Body of pancreas (tissue), 4 donors: ENCODE measurements around the gene NOS3. TPM values are rescaled to one million over a fixed set of nuclear protein-coding genes. Genes with fewer than 3 reads are reported as not detected.
"Not testable (repeated sequence)": the region's sequence is repeated elsewhere in the genome, so short reads cannot be mapped to it uniquely, and the experiment has no call there.

Source experiments
- ATAC-seq: fragments of 150-250 bp; one replicate; pipeline ENCODE4 v1.9.1; 2016
- DNase-seq, 4 donors: peaks; one replicate each; pipeline ENCODE4 v3.0.0-alpha.2; 2019
- H3K27ac ChIP-seq, 4 donors: fragments of 200-600 bp; sonication (generic); 1 replicate in 3 of 4; 2 replicates in 1 of 4; pipeline versions ENCODE4 v1.5.1 to v1.6.1; 2016 to 2019; ENCODE audit warnings: mild to moderate bottlenecking in 1 of 4, mixed read lengths in 1 of 4, moderate library complexity in 1 of 4
- H3K27me3 ChIP-seq, 2 donors: fragments of 200-600 bp; sonication (generic); one replicate each; pipeline ENCODE4 v1.6.0; 2016; ENCODE audit warnings: mild to moderate bottlenecking in 1 of 2
- H3K36me3 ChIP-seq, 2 donors: fragments of 200-600 bp; sonication (generic); replicated peaks in 1 of 2; 2 replicates each; pipeline ENCODE4 v1.5.1; 2016; ENCODE audit warnings: low read depth in 2 of 2; ENCODE audit not compliant: insufficient read depth in 1 of 2
- H3K4me1 ChIP-seq: fragments of 200-600 bp; sonication (generic); one replicate; pipeline ENCODE4 v1.6.0; 2016
- H3K4me3 ChIP-seq, 2 donors: fragments of 200-600 bp; sonication (generic); 1 replicate in 1 of 2; 2 replicates in 1 of 2; pipeline ENCODE4 v1.5.1; 2016 to 2019
- H3K9me3 ChIP-seq, 3 donors: fragments of 200-600 bp; sonication (generic); 1 replicate in 2 of 3; 2 replicates in 1 of 3; pipeline ENCODE4 v1.5.1; 2016
- POLR2A ChIP-seq, 3 donors: fragments of 450-650 bp; IDR thresholded peaks; one replicate each; pipeline ENCODE4 v1.6.1; 2016; ENCODE audit warnings: antibody characterized with exemption in 3 of 3, mild to moderate bottlenecking in 2 of 3
- WGBS, 2 donors: methylation state at CpG; one replicate each; pipeline ENCODE4 v1.1.5; 2017; 5-methylcytosine and 5-hydroxymethylcytosine counted together
- intact Hi-C: fragments of 100-400 bp; cut with DNase I; formaldehyde crosslinking; loops from one replicate; pipeline ENCODE4 v1.15.1; 2023
- total RNA-seq, 2 donors: library from RNA; depleted of rRNA; stranded (reverse); fragments of >200 nt; gene quantifications; one replicate each; pipeline ENCODE4 v1.1.0, GENCODE V29; 2016
- TF ChIP-seq, protein P1 (sequence below), 7 experiments: fragments of 450-650 bp in 4 of 7; fragments of 200-600 bp in 3 of 7; sonication (generic) in 3 of 7; IDR thresholded peaks; one replicate each; pipeline ENCODE4 v1.5.1; 2016 to 2019; ENCODE audit warnings: antibody characterized with exemption in 7 of 7

Gene NOS3
- total RNA-seq, 2 donors from 2014 or later, result 4.9 to 7.6 TPM

DNA sequence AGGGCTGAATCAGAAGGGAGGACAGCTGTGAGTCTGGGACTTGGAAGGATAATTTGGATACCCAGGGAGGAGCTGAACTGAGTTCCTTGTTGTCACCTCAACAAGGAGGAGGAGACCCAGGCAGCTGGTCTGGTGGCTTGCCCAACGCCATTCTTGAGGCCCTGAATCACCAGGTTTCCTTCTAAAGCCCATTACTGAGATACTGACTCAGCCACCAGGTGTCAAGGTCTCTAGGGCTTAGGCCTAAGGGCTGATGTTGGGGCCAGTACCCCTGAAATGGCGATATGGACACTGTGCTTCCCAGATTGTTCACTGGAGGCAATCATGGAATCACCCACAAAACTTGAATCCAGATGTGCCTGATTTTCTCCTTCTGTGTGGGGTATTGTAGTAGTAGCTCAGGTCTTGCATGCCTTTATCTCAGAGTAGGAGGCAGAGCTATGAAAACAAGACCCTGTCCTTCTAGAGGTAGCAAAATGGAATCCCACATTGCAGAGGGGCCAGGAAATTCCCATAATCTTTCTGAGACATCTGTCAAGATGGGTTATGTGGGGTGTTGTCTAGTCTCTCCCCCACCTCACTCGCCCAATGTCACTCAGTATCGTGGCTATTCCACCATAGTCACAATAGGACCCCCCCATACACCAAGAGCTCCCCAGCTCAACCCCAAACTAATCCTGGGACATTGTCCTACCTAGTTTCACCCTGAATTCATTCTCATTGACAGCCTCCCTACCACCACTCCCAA lies 35.3 kb downstream of the NOS3 start:
- H3K9me3 ChIP-seq, result no peaks in the 10 kb centered on the region
- H3K27ac ChIP-seq, result no peak overlapping the region
- no peak for TF ChIP-seq POLR2A (IDR thresholded peaks at IDR 0.05)
- TF ChIP-seq, protein P1, sequence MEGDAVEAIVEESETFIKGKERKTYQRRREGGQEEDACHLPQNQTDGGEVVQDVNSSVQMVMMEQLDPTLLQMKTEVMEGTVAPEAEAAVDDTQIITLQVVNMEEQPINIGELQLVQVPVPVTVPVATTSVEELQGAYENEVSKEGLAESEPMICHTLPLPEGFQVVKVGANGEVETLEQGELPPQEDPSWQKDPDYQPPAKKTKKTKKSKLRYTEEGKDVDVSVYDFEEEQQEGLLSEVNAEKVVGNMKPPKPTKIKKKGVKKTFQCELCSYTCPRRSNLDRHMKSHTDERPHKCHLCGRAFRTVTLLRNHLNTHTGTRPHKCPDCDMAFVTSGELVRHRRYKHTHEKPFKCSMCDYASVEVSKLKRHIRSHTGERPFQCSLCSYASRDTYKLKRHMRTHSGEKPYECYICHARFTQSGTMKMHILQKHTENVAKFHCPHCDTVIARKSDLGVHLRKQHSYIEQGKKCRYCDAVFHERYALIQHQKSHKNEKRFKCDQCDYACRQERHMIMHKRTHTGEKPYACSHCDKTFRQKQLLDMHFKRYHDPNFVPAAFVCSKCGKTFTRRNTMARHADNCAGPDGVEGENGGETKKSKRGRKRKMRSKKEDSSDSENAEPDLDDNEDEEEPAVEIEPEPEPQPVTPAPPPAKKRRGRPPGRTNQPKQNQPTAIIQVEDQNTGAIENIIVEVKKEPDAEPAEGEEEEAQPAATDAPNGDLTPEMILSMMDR (IDR thresholded peaks at IDR 0.05), result no peak
- peaks cover 5% of the 10 kb centered on the region for H3K4me1 ChIP-seq
- WGBS, 2 donors, result 79 to 85% methylated on average over 3 to 4 of the region's 4 CpGs
- DNase-seq, result no peak
- no peaks in the 10 kb centered on the region for H3K36me3 ChIP-seq
- H3K27me3 ChIP-seq, result no peaks in the 10 kb centered on the region
- intact Hi-C loops, result no loop called here
- H3K4me3 ChIP-seq, result no peak overlapping the region
- ATAC-seq, result no peak

DNA sequence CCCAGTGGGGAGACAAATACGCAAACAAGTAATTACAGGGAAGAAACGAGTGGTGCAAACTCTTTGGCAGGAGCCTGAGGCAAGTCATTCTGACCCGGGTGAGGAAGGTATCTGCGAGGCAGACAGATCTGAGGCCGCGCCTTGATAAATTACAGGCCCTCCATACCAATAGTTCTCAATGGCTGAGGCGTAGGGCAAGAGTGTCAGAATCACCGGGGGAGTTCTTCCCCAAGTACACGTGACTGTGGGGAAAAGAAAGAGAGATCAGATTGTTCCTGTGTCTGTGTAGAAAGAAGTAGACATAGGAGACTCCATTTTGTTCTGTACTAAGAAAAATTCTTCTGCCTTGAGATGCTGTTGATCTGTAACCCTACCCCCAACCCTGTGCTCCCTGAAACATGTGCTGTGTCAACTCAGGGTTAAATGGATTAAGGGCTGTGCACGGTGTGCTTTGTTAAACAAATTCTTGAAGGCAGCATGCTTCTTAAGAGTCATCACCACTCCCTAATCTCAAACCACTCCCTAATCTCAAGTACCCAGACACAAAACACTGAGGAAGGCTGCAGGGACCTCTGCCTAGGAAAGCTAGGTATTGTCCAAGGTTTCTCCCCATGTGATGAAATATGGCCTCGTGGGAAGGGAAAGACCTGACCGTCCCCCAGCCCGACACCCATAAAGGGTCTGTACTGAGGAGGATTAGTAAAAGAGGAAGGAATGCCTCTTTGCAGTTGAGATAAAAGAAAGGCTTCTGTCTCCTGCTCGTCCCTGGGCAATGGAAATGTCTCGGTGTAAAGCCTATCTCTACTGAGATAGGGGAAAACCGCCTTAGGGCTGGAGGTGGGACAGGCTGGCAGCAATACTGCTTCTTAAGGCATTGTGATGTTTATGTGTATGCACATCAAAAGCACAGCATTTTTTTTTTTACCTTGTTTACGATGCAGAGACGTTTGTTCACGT lies 36.2 kb downstream of the NOS3 start:
- H3K27ac ChIP-seq, result peak overlapping the region in 2 of 4 donors; percentile 84 to 89
- DNase-seq, H3K4me3 ChIP-seq, intact Hi-C loops, ATAC-seq, H3K4me1 ChIP-seq, H3K9me3 ChIP-seq, H3K36me3 ChIP-seq, H3K27me3 ChIP-seq: not testable (repeated sequence)
- WGBS, 2 donors, result 46% methylated on average over 19 of the region's 19 CpGs

DNA sequence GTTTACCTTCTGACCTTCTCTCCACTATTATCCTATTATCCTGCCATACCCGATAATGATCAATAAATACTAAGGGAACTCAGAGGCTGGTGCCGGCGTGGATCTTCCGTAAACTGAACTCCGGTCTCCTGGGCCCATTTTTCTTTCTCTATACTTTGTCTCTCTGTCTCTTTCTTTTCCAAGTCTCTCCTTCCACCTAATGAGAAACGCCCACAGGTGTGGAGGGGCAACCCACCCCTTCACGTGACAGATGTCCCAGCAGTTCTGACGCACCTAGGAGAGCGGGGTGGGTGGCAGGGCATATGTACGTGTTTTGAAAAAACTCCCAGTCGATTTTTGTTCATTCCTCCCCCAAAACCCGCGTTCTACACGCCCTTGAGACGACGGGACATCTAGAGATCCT lies 36.9 kb downstream of the NOS3 start:
- DNase-seq, H3K9me3 ChIP-seq, intact Hi-C loops, H3K4me1 ChIP-seq, H3K27me3 ChIP-seq, ATAC-seq, H3K36me3 ChIP-seq: not testable (repeated sequence)
- 6 to 7% methylated on average over 16 of the region's 16 CpGs for WGBS, 2 donors
- H3K4me3 ChIP-seq, result peak overlapping the region in 1 of 2 donors; percentile 9
- peak overlapping the region; percentile 50 to 89 (median 78) for H3K27ac ChIP-seq

DNA sequence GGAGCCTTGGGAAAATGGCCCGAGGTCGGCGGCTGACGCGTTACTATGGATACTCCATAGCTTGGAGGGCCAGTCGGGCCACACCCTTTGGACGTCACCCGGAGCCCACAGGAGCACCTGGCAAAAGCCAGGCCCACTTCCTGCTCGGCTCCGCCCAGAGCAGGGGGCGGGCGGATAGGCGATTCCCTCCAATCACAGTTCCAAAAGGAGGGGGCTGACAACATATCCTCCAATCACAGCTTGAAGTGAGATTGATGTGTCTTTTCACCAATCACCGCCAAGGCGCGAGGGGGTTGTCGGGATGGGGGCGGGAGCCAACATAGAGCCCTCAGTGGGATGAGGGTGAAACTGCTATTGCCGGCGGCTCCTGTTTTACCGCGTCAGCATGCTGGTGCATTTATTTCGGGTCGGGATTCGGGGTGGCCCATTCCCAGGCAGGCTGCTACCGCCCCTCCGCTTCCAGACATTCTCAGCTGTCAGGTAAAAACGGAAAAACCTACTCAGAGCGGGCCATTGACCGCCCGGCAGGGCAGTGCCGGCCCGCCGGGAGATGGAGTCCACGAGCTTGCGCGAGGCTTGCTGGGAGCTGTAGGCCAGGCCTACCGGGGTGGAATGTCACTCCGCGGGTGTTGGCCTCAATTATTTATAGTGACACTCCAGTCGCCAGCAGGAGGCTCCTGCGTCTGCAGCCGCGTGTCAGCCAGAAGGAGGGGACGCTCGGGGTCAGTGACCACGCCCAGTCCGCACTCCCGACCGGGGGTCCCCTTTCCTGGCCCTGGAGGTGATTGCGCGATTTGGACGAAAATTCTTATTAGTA lies 37.5 kb downstream of the NOS3 start, which contains the start of gene ABCB8:
ABCB8 (plus strand) TSS at position 320 of the 817 bp plus-strand sequence; CDS start at position 386, 66 bp downstream.
- H3K9me3 ChIP-seq, result no peaks in the 10 kb centered on the region
- intact Hi-C loops, result no loop called here
- no peaks in the 10 kb centered on the region for H3K36me3 ChIP-seq
- H3K27ac ChIP-seq, result peak within 1 kb of the TSS; percentile 66 to 89 (median 78)
- H3K4me1 ChIP-seq, result peaks cover 5% of the 10 kb centered on the region
- DNase-seq (peak; percentile 99 to 100 (median 99)), ATAC-seq (peak; percentile 96)
- H3K27me3 ChIP-seq, result no peaks in the 10 kb centered on the region
- 0 to 1% methylated on average over 24 to 53 of the region's 53 CpGs for WGBS, 2 donors
- peak in 2 of 3 donors; percentile 70 to 71 for TF ChIP-seq POLR2A (IDR thresholded peaks at IDR 0.05)
- TF ChIP-seq, protein P1 (IDR thresholded peaks at IDR 0.05), result peak; percentile 24 to 84 (median 76)
- peak within 1 kb of the TSS in 1 of 2 donors; percentile 68 for H3K4me3 ChIP-seq

DNA sequence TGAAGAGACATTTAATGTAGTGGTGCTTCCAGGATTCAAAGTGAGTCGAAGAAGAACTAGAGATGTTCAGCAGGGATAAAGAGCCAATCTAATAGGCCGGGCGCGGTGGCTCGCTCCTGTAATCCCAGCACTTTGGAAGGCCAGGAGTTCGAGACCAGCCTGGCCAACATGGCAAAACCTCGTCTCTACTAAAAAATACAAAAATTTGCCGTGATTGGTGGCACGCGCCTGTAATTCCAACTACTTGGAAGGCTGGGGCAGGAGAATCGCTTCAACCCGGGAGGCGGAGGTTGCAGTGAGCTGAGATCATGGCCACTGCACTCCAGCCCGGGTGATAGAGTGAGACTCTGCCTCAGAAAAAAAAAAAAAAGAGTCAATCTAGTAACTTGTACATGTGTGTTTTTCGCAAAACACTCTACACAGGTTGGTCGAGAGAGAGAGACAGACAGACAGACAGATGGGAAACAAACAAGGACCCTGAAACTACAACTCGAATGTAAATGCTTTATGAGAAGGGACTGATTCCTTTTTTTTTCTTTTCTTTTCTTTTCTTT lies 38.2 kb downstream of the NOS3 start:
- Histone ChIP-seq H3K36me3 (no peaks in the 10 kb centered on the region), H3K27me3 (no peaks in the 10 kb centered on the region), H3K9me3 (no peaks in the 10 kb centered on the region), H3K4me1 (peaks cover 5% of the 10 kb centered on the region), H3K27ac (peak overlapping the region; percentile 66 to 89 (median 78)), H3K4me3 (peak overlapping the region in 1 of 2 donors; percentile 68)
- ATAC-seq, result no peak
- DNase-seq, result no peak
- intact Hi-C loops, result no loop called here
- 33 to 42% methylated on average over 14 to 17 of the region's 17 CpGs for WGBS, 2 donors
- TF ChIP-seq POLR2A (IDR thresholded peaks at IDR 0.05), result no peak
- TF ChIP-seq, protein P1 (IDR thresholded peaks at IDR 0.05), result no peak
